Panc1 (cell line): ENCODE data around the gene MDGA2.

Experiments
- POLR2AphosphoS5 ChIP-seq: IDR thresholded peaks from 2 replicates; pipeline ENCODE4 v1.6.1; 2012; ENCODE audit warnings: mild to moderate bottlenecking, low read depth, low read length, moderate library complexity
- TCF7L2 ChIP-seq: IDR thresholded peaks from 2 replicates; pipeline ENCODE4 v1.6.1; 2011; ENCODE audit warnings: mild to moderate bottlenecking, low read depth, low read length, inconsistent platforms
- TF ChIP-seq, protein P1 (sequence below): fragments of 450-650 bp; IDR thresholded peaks from 2 replicates; pipeline ENCODE4 v1.5.1; 2017; ENCODE audit warnings: mild to moderate bottlenecking
- TF ChIP-seq, protein P2 (sequence below), 2 experiments: IDR thresholded peaks; 2 replicates each; pipeline ENCODE4 v1.6.1; 2011 to 2012; ENCODE audit warnings: low read depth in 2 of 2, control low read depth in 1 of 2, low read length in 1 of 2, mild to moderate bottlenecking in 1 of 2, moderate library complexity in 1 of 2; ENCODE audit not compliant: insufficient read depth in 1 of 2

DNA sequence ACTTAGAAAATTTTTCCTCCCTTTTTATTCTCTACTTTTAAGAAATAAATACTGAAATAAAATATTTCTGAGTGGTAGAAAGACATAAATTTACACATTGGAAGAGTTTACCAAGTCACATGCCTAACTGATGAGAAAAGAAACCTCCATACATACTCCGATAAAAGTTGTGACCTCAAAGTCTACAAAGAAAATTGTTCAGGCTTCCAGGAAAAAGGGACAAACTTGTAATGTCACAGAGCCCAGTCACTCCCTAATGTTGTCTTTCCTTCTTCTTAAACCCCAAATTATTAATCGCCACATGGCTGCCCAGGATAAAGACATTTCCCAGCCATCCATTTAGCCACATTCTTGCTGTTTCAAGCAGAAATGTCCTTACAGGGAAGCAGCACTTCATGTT is 455.3 kb downstream of the MDGA2 start:
- TF ChIP-seq, protein P1, sequence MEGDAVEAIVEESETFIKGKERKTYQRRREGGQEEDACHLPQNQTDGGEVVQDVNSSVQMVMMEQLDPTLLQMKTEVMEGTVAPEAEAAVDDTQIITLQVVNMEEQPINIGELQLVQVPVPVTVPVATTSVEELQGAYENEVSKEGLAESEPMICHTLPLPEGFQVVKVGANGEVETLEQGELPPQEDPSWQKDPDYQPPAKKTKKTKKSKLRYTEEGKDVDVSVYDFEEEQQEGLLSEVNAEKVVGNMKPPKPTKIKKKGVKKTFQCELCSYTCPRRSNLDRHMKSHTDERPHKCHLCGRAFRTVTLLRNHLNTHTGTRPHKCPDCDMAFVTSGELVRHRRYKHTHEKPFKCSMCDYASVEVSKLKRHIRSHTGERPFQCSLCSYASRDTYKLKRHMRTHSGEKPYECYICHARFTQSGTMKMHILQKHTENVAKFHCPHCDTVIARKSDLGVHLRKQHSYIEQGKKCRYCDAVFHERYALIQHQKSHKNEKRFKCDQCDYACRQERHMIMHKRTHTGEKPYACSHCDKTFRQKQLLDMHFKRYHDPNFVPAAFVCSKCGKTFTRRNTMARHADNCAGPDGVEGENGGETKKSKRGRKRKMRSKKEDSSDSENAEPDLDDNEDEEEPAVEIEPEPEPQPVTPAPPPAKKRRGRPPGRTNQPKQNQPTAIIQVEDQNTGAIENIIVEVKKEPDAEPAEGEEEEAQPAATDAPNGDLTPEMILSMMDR: no peak
- TF ChIP-seq POLR2AphosphoS5 (no peak), TCF7L2 (no peak)
- TF ChIP-seq, protein P2, sequence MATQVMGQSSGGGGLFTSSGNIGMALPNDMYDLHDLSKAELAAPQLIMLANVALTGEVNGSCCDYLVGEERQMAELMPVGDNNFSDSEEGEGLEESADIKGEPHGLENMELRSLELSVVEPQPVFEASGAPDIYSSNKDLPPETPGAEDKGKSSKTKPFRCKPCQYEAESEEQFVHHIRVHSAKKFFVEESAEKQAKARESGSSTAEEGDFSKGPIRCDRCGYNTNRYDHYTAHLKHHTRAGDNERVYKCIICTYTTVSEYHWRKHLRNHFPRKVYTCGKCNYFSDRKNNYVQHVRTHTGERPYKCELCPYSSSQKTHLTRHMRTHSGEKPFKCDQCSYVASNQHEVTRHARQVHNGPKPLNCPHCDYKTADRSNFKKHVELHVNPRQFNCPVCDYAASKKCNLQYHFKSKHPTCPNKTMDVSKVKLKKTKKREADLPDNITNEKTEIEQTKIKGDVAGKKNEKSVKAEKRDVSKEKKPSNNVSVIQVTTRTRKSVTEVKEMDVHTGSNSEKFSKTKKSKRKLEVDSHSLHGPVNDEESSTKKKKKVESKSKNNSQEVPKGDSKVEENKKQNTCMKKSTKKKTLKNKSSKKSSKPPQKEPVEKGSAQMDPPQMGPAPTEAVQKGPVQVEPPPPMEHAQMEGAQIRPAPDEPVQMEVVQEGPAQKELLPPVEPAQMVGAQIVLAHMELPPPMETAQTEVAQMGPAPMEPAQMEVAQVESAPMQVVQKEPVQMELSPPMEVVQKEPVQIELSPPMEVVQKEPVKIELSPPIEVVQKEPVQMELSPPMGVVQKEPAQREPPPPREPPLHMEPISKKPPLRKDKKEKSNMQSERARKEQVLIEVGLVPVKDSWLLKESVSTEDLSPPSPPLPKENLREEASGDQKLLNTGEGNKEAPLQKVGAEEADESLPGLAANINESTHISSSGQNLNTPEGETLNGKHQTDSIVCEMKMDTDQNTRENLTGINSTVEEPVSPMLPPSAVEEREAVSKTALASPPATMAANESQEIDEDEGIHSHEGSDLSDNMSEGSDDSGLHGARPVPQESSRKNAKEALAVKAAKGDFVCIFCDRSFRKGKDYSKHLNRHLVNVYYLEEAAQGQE (IDR thresholded peaks at IDR 0.05; ENCODE audit: insufficient read depth in 1 of 2, low read depth in 2 of 2, low read length in 1 of 2): no peak
